Loucy (cell line): ENCODE data around the gene PGBD5.

ENCODE experiments used
- H2AFZ ChIP-seq: fragments of 200-600 bp; sonication (generic); 2 replicates; pipeline ENCODE4 v1.6.0; 2016; ENCODE audit warnings: antibody characterized with exemption, mild to moderate bottlenecking, low read length, moderate library complexity
- H3F3A ChIP-seq: fragments of 200-600 bp; 2 replicates; pipeline ENCODE4 v1.6.0; 2016; ENCODE audit warnings: antibody characterized with exemption, low read depth, mild to moderate bottlenecking
- H3K27me3 ChIP-seq: fragments of 200-600 bp; sonication (generic); 2 replicates; pipeline ENCODE4 v1.6.1; 2014; ENCODE audit warnings: low read length, mild to moderate bottlenecking; ENCODE audit not compliant: insufficient read depth, poor library complexity, severe bottlenecking
- H3K36me3 ChIP-seq: fragments of 200-600 bp; sonication (generic); 2 replicates; pipeline ENCODE4 v1.6.1; 2016; ENCODE audit warnings: low read length; ENCODE audit not compliant: insufficient read depth
- H3K4me1 ChIP-seq: fragments of 200-600 bp; sonication (generic); 2 replicates; pipeline ENCODE4 v1.5.1; 2014; ENCODE audit warnings: low read length, mild to moderate bottlenecking; ENCODE audit not compliant: insufficient read depth, poor library complexity, severe bottlenecking
- H3K4me2 ChIP-seq: fragments of 200-600 bp; sonication (generic); 2 replicates; pipeline ENCODE4 v1.6.0; 2014; ENCODE audit warnings: antibody characterized with exemption, low read length, low read depth, mild to moderate bottlenecking; ENCODE audit not compliant: poor library complexity, severe bottlenecking
- H3K4me3 ChIP-seq: fragments of 200-600 bp; sonication (generic); 2 replicates; pipeline ENCODE4 v1.5.1; 2014; ENCODE audit warnings: low read length, mild to moderate bottlenecking, mixed read lengths; ENCODE audit not compliant: poor library complexity, severe bottlenecking
- H3K79me2 ChIP-seq: fragments of 200-600 bp; sonication (generic); 2 replicates; pipeline ENCODE4 v1.6.1; 2014; ENCODE audit warnings: low read length; ENCODE audit not compliant: insufficient read depth
- H3K9ac ChIP-seq: fragments of 200-600 bp; sonication (generic); 2 replicates; pipeline ENCODE4 v1.6.0; 2014; ENCODE audit warnings: mild to moderate bottlenecking, low read depth, low read length, moderate library complexity; ENCODE audit not compliant: poor library complexity, severe bottlenecking
- H3K9me2 ChIP-seq: fragments of 200-600 bp; sonication (generic); replicated peaks from 2 replicates; pipeline ENCODE4 v1.6.1; 2016; ENCODE audit warnings: low read depth, low read length, mixed read lengths
- H3K9me3 ChIP-seq: fragments of 200-600 bp; sonication (generic); 2 replicates; pipeline ENCODE4 v1.6.1; 2014; ENCODE audit warnings: mild to moderate bottlenecking, antibody characterized with exemption, low read length, low read depth; ENCODE audit not compliant: insufficient read depth
- H4K20me1 ChIP-seq: fragments of 200-600 bp; sonication (generic); 2 replicates; pipeline ENCODE4 v1.6.0; 2014; ENCODE audit warnings: antibody characterized with exemption, low read length, mild to moderate bottlenecking; ENCODE audit not compliant: insufficient read depth, poor library complexity, severe bottlenecking
- CTCF ChIP-seq: fragments of 200-600 bp; sonication (generic); conservative IDR thresholded peaks from 2 replicates; pipeline ENCODE4 v1.5.1; 2014; ENCODE audit warnings: mild to moderate bottlenecking, antibody characterized with exemption, low read length
- EZH2phosphoT487 ChIP-seq: fragments of 200-600 bp; IDR thresholded peaks from 2 replicates; pipeline ENCODE4 v1.6.1; 2018; ENCODE audit warnings: antibody characterized with exemption, mild to moderate bottlenecking, moderate library complexity, borderline replicate concordance

PGBD5 gene

GRCh38 chr1:230292689-230293389 lies 133.3 kb downstream of the PGBD5 start:
- Histone ChIP-seq H3K4me3 (no peak overlapping the region), H3F3A (no peaks in the 10 kb centered on the region), H3K4me2 (no peak overlapping the region), H4K20me1 (no peaks in the 10 kb centered on the region), H3K4me1 (peaks cover 33% of the 10 kb centered on the region), H3K36me3 (no peaks in the 10 kb centered on the region), H3K9me3 (no peaks in the 10 kb centered on the region), H3K9me2 (no peaks in the 10 kb centered on the region), H2AFZ (no peak overlapping the region), H3K9ac (peak overlapping the region; percentile 28), H3K27me3 (no peaks in the 10 kb centered on the region), H3K79me2 (no peaks in the 10 kb centered on the region)
- TF ChIP-seq EZH2phosphoT487 (no peak), CTCF (no peak)

- Histone ChIP-seq H3K9me2 (no peaks in the 10 kb centered on the region), H3K4me2 (no peak overlapping the region), H3K4me3 (no peak overlapping the region)
These were observed 134.2 kb downstream of the PGBD5 start for GRCh38 chr1:230291731-230292620.

GRCh38 chr1:230289350-230289644 lies 136.8 kb downstream of the PGBD5 start:
- H3K9me2 ChIP-seq, result no peaks in the 10 kb centered on the region
- no peak overlapping the region for H3K4me3 ChIP-seq
- H4K20me1 ChIP-seq, result no peaks in the 10 kb centered on the region
- H3K4me2 ChIP-seq, result no peak overlapping the region
- peaks cover 30% of the 10 kb centered on the region for H3K4me1 ChIP-seq
- no peak overlapping the region for H2AFZ ChIP-seq
- TF ChIP-seq EZH2phosphoT487, result no peak
- no peak for TF ChIP-seq CTCF
- H3K79me2 ChIP-seq, result peaks cover 7% of the 10 kb centered on the region; the same call in 1 of the 2 replicates
- H3K9ac ChIP-seq, result no peak overlapping the region
- no peaks in the 10 kb centered on the region for H3F3A ChIP-seq
- H3K36me3 ChIP-seq, result peaks cover 7% of the 10 kb centered on the region; the same call in 1 of the 2 replicates
- no peaks in the 10 kb centered on the region for H3K9me3 ChIP-seq
- no peaks in the 10 kb centered on the region for H3K27me3 ChIP-seq

More at GRCh38 chr1:230291731-230292620, 134.2 kb downstream of the PGBD5 start:
- Histone ChIP-seq H3K36me3 (no peaks in the 10 kb centered on the region), H3K9ac (peak overlapping the region; percentile 28), H3F3A (no peaks in the 10 kb centered on the region), H3K9me3 (no peaks in the 10 kb centered on the region), H3K27me3 (no peaks in the 10 kb centered on the region), H3K4me1 (peaks cover 33% of the 10 kb centered on the region), H4K20me1 (no peaks in the 10 kb centered on the region), H2AFZ (no peak overlapping the region), H3K79me2 (no peaks in the 10 kb centered on the region)
- TF ChIP-seq EZH2phosphoT487, result no peak
- TF ChIP-seq CTCF, result no peak
